ENCODE data around the gene ARSJ. TPM values are rescaled to one million over a fixed set of nuclear protein-coding genes. Genes with fewer than 3 reads are reported as not detected.
A peak's percentile ranks its signal among the peaks of the same experiment; 100 is the strongest.

ARSJ gene
- total RNA-seq, 1 donor from 2014 or later, result 13.6 TPM

DNA sequence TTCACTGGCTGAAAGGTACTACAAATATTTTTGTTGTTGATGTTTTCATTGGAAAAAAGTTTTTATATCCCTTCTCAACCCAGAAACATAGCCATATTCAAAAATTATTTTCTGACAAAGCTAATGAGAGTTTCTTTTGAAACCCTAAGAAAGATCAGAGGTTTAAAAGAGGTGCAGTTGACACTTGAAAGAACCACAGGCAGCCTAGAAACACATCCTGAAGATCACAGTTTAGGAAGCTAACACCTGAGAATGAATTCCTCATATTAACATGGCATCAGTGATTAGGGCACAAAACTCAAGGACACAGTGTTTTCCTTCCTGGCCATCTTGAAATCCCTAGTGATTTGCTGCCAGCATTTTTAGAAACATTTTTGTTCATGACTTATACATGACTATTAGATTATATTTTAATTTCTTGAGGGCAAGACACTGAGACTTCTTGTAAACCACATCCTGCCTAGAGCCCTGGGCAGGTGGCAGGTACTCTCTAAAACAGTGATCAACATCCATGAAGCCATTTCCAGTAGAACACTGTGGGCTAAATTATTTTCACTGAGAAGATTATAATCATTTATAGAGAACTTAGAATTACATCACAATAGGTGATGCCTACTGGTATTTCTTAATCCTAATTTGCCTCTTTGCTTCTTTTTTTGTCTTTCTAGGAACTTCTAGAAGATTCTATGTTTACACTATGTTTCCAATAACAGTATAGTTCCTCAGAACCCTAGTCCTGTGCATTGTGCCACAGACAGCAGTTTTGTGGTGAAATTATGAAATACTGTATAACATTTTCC lies 80.0 kb downstream of the ARSJ start:
- Histone ChIP-seq H3K36me3 (peaks cover 4% of the 10 kb centered on the region), H3K4me1 (peaks cover 4% of the 10 kb centered on the region), H3K27ac (peak overlapping the region; percentile 0), H3K9me3 (no peaks in the 10 kb centered on the region), H3K4me3 (no peak overlapping the region), H3K27me3 (no peaks in the 10 kb centered on the region)
- no peak for DNase-seq
- TF ChIP-seq CTCF (IDR thresholded peaks at IDR 0.05), result no peak
- intact Hi-C loops (cut with DNase I), result no loop called here
- no peak for ATAC-seq

DNA sequence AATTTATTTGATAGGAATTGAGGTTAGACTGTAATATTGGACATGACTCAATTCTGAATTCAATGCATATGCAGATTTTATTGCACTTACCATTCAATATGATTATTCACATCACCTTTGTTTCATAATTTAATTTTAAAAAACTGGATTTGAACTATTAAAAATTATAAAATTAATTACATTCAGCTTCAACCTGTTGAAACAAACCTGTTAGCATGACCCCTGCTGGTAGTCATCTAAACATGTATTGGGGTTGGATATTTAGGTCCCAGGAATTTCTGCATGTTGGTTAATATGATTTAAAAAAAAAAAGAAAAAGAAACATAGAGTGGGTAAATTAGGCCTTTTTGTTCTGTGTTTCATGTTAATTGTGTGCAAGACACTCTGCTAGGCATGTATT lies 85.9 kb downstream of the ARSJ start:
- Histone ChIP-seq H3K4me3 (no peak overlapping the region), H3K36me3 (no peaks in the 10 kb centered on the region), H3K27ac (no peak overlapping the region), H3K9me3 (no peaks in the 10 kb centered on the region), H3K4me1 (no peaks in the 10 kb centered on the region), H3K27me3 (no peaks in the 10 kb centered on the region)
- intact Hi-C loops (cut with DNase I), result no loop called here
- DNase-seq (no peak), ATAC-seq (no peak)
- peak; percentile 13 for TF ChIP-seq CTCF (IDR thresholded peaks at IDR 0.05)

GRCh38 chr4:113888006-113888405 lies 91.4 kb downstream of the ARSJ start:
- ATAC-seq (no peak), DNase-seq (no peak)
- Histone ChIP-seq H3K4me1 (no peaks in the 10 kb centered on the region), H3K36me3 (no peaks in the 10 kb centered on the region), H3K27ac (no peak overlapping the region), H3K4me3 (no peak overlapping the region), H3K9me3 (no peaks in the 10 kb centered on the region), H3K27me3 (no peaks in the 10 kb centered on the region)
- intact Hi-C loops (cut with DNase I), result no loop called here
- no peak for TF ChIP-seq CTCF (IDR thresholded peaks at IDR 0.05)

GRCh38 chr4:113885291-113885690 lies 94.2 kb downstream of the ARSJ start:
- intact Hi-C loops (cut with DNase I), result no loop called here
- no peak for DNase-seq
- H3K27ac ChIP-seq, result no peak overlapping the region
- no peak for TF ChIP-seq CTCF (IDR thresholded peaks at IDR 0.05)
- no peaks in the 10 kb centered on the region for H3K27me3 ChIP-seq
- no peaks in the 10 kb centered on the region for H3K4me1 ChIP-seq
- H3K4me3 ChIP-seq, result no peak overlapping the region
- no peaks in the 10 kb centered on the region for H3K9me3 ChIP-seq
- no peak for ATAC-seq
- H3K36me3 ChIP-seq, result no peaks in the 10 kb centered on the region

GRCh38 chr4:113884655-113885054 lies 94.8 kb downstream of the ARSJ start:
- no peaks in the 10 kb centered on the region for H3K36me3 ChIP-seq
- intact Hi-C loops (cut with DNase I), result no loop called here
- no peak overlapping the region for H3K27ac ChIP-seq
- no peak for ATAC-seq
- H3K4me1 ChIP-seq, result no peaks in the 10 kb centered on the region
- no peaks in the 10 kb centered on the region for H3K27me3 ChIP-seq
- no peak for DNase-seq
- no peaks in the 10 kb centered on the region for H3K9me3 ChIP-seq
- no peak overlapping the region for H3K4me3 ChIP-seq
- no peak for TF ChIP-seq CTCF (IDR thresholded peaks at IDR 0.05)
